ENCODE results near the gene TPP2.

TPP2 gene

GRCh38 chr13:102658660-102659059 is 61.9 kb downstream of the TPP2 start:
- Histone ChIP-seq H4K8ac (ENCODE audit: low read depth, low read length) (no peak overlapping the region), H2BK120ac (ENCODE audit: low read depth, low read length) (no peak overlapping the region), H3K4me1 (ENCODE audit: control insufficient read depth, low read depth, low read length) (no peaks in the 10 kb centered on the region), H3K4me2 (ENCODE audit: low read length) (no peak overlapping the region), H3K36me3 (ENCODE audit: control insufficient read depth, insufficient read depth, low read length) (peaks cover 2% of the 10 kb centered on the region), H3K4ac (ENCODE audit: low read depth, low read length) (no peak overlapping the region), H3K9ac (ENCODE audit: low read length) (no peak overlapping the region), H2BK5ac (ENCODE audit: low read length) (no peak overlapping the region), H3K23ac (ENCODE audit: low read length) (no peak overlapping the region), H4K5ac (ENCODE audit: low read length) (no peak overlapping the region), H3K4me3 (ENCODE audit: low read length) (no peak overlapping the region), H3K27ac (ENCODE audit: low read depth, low read length) (no peak overlapping the region), H3K56ac (ENCODE audit: low read length) (no peak overlapping the region), H3K18ac (ENCODE audit: low read length) (no peak overlapping the region), H2BK15ac (replicated peaks; ENCODE audit: low read depth) (no peak overlapping the region), H2AK5ac (ENCODE audit: low read length) (no peak overlapping the region), H3K79me2 (ENCODE audit: control insufficient read depth, insufficient read depth, low read length) (no peaks in the 10 kb centered on the region), H3K79me1 (ENCODE audit: low read length) (no peaks in the 10 kb centered on the region), H3K27me3 (ENCODE audit: insufficient read depth, low read length, poor library complexity) (no peaks in the 10 kb centered on the region)
- DNase-seq, result no peak
- no CpG with 5 or more reads among the region's 3 CpGs for WGBS (ENCODE audit: extremely low coverage, insufficient coverage, low lambda C conversion rate)

GRCh38 chr13:102659168-102659713 is 62.5 kb downstream of the TPP2 start:
- H3K36me3 ChIP-seq (ENCODE audit: control insufficient read depth, insufficient read depth, low read length), result peaks cover 2% of the 10 kb centered on the region
- H3K4me2 ChIP-seq (ENCODE audit: low read length), result no peak overlapping the region
- H2BK5ac ChIP-seq (ENCODE audit: low read length), result no peak overlapping the region
- H3K27me3 ChIP-seq (ENCODE audit: insufficient read depth, low read length, poor library complexity), result no peaks in the 10 kb centered on the region
- no peak overlapping the region for H2BK120ac ChIP-seq (ENCODE audit: low read depth, low read length)
- no peaks in the 10 kb centered on the region for H3K79me2 ChIP-seq (ENCODE audit: control insufficient read depth, insufficient read depth, low read length)
- no peak overlapping the region for H3K56ac ChIP-seq (ENCODE audit: low read length)
- no peak for DNase-seq
- no peak overlapping the region for H3K4me3 ChIP-seq (ENCODE audit: low read length)
- no peaks in the 10 kb centered on the region for H3K79me1 ChIP-seq (ENCODE audit: low read length)
- H2BK15ac ChIP-seq (replicated peaks; ENCODE audit: low read depth), result no peak overlapping the region
- H4K8ac ChIP-seq (ENCODE audit: low read depth, low read length), result no peak overlapping the region
- H2AK5ac ChIP-seq (ENCODE audit: low read length), result no peak overlapping the region
- no peak overlapping the region for H3K23ac ChIP-seq (ENCODE audit: low read length)
- no peaks in the 10 kb centered on the region for H3K4me1 ChIP-seq (ENCODE audit: control insufficient read depth, low read depth, low read length)
- no peak overlapping the region for H4K5ac ChIP-seq (ENCODE audit: low read length)
- no peak overlapping the region for H3K27ac ChIP-seq (ENCODE audit: low read depth, low read length)
- no peak overlapping the region for H3K9ac ChIP-seq (ENCODE audit: low read length)
- no peak overlapping the region for H3K4ac ChIP-seq (ENCODE audit: low read depth, low read length)
- no peak overlapping the region for H3K18ac ChIP-seq (ENCODE audit: low read length)

- no peak overlapping the region for H3K27ac ChIP-seq (ENCODE audit: low read depth, low read length)
- H3K18ac ChIP-seq (ENCODE audit: low read length), result no peak overlapping the region
- H4K8ac ChIP-seq (ENCODE audit: low read depth, low read length), result no peak overlapping the region
- H3K79me2 ChIP-seq (ENCODE audit: control insufficient read depth, insufficient read depth, low read length), result no peaks in the 10 kb centered on the region
- peaks cover 9% of the 10 kb centered on the region for H3K36me3 ChIP-seq (ENCODE audit: control insufficient read depth, insufficient read depth, low read length)
- H3K23ac ChIP-seq (ENCODE audit: low read length), result no peak overlapping the region
- H3K4me3 ChIP-seq (ENCODE audit: low read length), result no peak overlapping the region
- no peak overlapping the region for H2BK120ac ChIP-seq (ENCODE audit: low read depth, low read length)
- no peak overlapping the region for H4K5ac ChIP-seq (ENCODE audit: low read length)
- no peak overlapping the region for H2BK5ac ChIP-seq (ENCODE audit: low read length)
- no peak for DNase-seq
- no peak overlapping the region for H3K56ac ChIP-seq (ENCODE audit: low read length)
- H3K4me2 ChIP-seq (ENCODE audit: low read length), result no peak overlapping the region
- no peak overlapping the region for H3K9ac ChIP-seq (ENCODE audit: low read length)
- no peak overlapping the region for H2AK5ac ChIP-seq (ENCODE audit: low read length)
- H3K4me1 ChIP-seq (ENCODE audit: control insufficient read depth, low read depth, low read length), result no peaks in the 10 kb centered on the region
- H3K79me1 ChIP-seq (ENCODE audit: low read length), result no peaks in the 10 kb centered on the region
- H3K27me3 ChIP-seq (ENCODE audit: insufficient read depth, low read length, poor library complexity), result no peaks in the 10 kb centered on the region
- no peak overlapping the region for H3K4ac ChIP-seq (ENCODE audit: low read depth, low read length)
- H2BK15ac ChIP-seq (replicated peaks; ENCODE audit: low read depth), result no peak overlapping the region
These were observed 70.2 kb downstream of the TPP2 start for GRCh38 chr13:102667023-102667422.

- H3K18ac ChIP-seq (ENCODE audit: low read length), result no peak overlapping the region
- no peak overlapping the region for H2BK120ac ChIP-seq (ENCODE audit: low read depth, low read length)
- no CpG with 5 or more reads among the region's 4 CpGs for WGBS (ENCODE audit: extremely low coverage, insufficient coverage, low lambda C conversion rate)
- no peak overlapping the region for H3K56ac ChIP-seq (ENCODE audit: low read length)
- no peak overlapping the region for H3K23ac ChIP-seq (ENCODE audit: low read length)
- H2AK5ac ChIP-seq (ENCODE audit: low read length), result no peak overlapping the region
- H3K79me1 ChIP-seq (ENCODE audit: low read length), result no peaks in the 10 kb centered on the region
- peak overlapping the region; percentile 19 for H3K4me3 ChIP-seq (ENCODE audit: low read length)
- H3K36me3 ChIP-seq (ENCODE audit: control insufficient read depth, insufficient read depth, low read length), result peaks cover 9% of the 10 kb centered on the region
- H3K4me2 ChIP-seq (ENCODE audit: low read length), result no peak overlapping the region
- H4K5ac ChIP-seq (ENCODE audit: low read length), result no peak overlapping the region
- DNase-seq, result peak; percentile 44
- H3K79me2 ChIP-seq (ENCODE audit: control insufficient read depth, insufficient read depth, low read length), result no peaks in the 10 kb centered on the region
- no peak overlapping the region for H4K8ac ChIP-seq (ENCODE audit: low read depth, low read length)
- H3K9ac ChIP-seq (ENCODE audit: low read length), result no peak overlapping the region
- no peak overlapping the region for H3K27ac ChIP-seq (ENCODE audit: low read depth, low read length)
- H2BK5ac ChIP-seq (ENCODE audit: low read length), result no peak overlapping the region
- H3K27me3 ChIP-seq (ENCODE audit: insufficient read depth, low read length, poor library complexity), result no peaks in the 10 kb centered on the region
- no peak overlapping the region for H2BK15ac ChIP-seq (replicated peaks; ENCODE audit: low read depth)
- H3K4ac ChIP-seq (ENCODE audit: low read depth, low read length), result no peak overlapping the region
- H3K4me1 ChIP-seq (ENCODE audit: control insufficient read depth, low read depth, low read length), result peaks cover 3% of the 10 kb centered on the region
These were observed 71.1 kb downstream of the TPP2 start for GRCh38 chr13:102667911-102668310.

- no peak overlapping the region for H2BK5ac ChIP-seq (ENCODE audit: low read length)
- no peak overlapping the region for H2BK120ac ChIP-seq (ENCODE audit: low read depth, low read length)
- no peaks in the 10 kb centered on the region for H3K27me3 ChIP-seq (ENCODE audit: insufficient read depth, low read length, poor library complexity)
- H3K27ac ChIP-seq (ENCODE audit: low read depth, low read length), result no peak overlapping the region
- H3K79me2 ChIP-seq (ENCODE audit: control insufficient read depth, insufficient read depth, low read length), result no peaks in the 10 kb centered on the region
- H3K4me1 ChIP-seq (ENCODE audit: control insufficient read depth, low read depth, low read length), result peaks cover 3% of the 10 kb centered on the region
- H2AK5ac ChIP-seq (ENCODE audit: low read length), result no peak overlapping the region
- H3K23ac ChIP-seq (ENCODE audit: low read length), result no peak overlapping the region
- no peak overlapping the region for H3K4me2 ChIP-seq (ENCODE audit: low read length)
- no peak overlapping the region for H4K8ac ChIP-seq (ENCODE audit: low read depth, low read length)
- H3K18ac ChIP-seq (ENCODE audit: low read length), result no peak overlapping the region
- H3K9ac ChIP-seq (ENCODE audit: low read length), result no peak overlapping the region
- WGBS (ENCODE audit: extremely low coverage, insufficient coverage, low lambda C conversion rate), result no CpG with 5 or more reads among the region's 5 CpGs
- H3K79me1 ChIP-seq (ENCODE audit: low read length), result no peaks in the 10 kb centered on the region
- no peak overlapping the region for H3K4me3 ChIP-seq (ENCODE audit: low read length)
- DNase-seq, result no peak
- no peak overlapping the region for H3K4ac ChIP-seq (ENCODE audit: low read depth, low read length)
- H2BK15ac ChIP-seq (replicated peaks; ENCODE audit: low read depth), result no peak overlapping the region
- peaks cover 11% of the 10 kb centered on the region for H3K36me3 ChIP-seq (ENCODE audit: control insufficient read depth, insufficient read depth, low read length)
- H4K5ac ChIP-seq (ENCODE audit: low read length), result no peak overlapping the region
- H3K56ac ChIP-seq (ENCODE audit: low read length), result no peak overlapping the region
These were observed 73.3 kb downstream of the TPP2 start for GRCh38 chr13:102670130-102670529.

- Histone ChIP-seq H2BK5ac (ENCODE audit: low read length) (no peak overlapping the region), H3K18ac (ENCODE audit: low read length) (no peak overlapping the region), H2AK5ac (ENCODE audit: low read length) (no peak overlapping the region), H3K23ac (ENCODE audit: low read length) (no peak overlapping the region), H2BK120ac (ENCODE audit: low read depth, low read length) (no peak overlapping the region), H4K5ac (ENCODE audit: low read length) (no peak overlapping the region), H3K56ac (ENCODE audit: low read length) (no peak overlapping the region), H3K27me3 (ENCODE audit: insufficient read depth, low read length, poor library complexity) (no peaks in the 10 kb centered on the region), H3K27ac (ENCODE audit: low read depth, low read length) (no peak overlapping the region), H3K4me1 (ENCODE audit: control insufficient read depth, low read depth, low read length) (peaks cover 3% of the 10 kb centered on the region), H2BK15ac (replicated peaks; ENCODE audit: low read depth) (no peak overlapping the region), H4K8ac (ENCODE audit: low read depth, low read length) (no peak overlapping the region), H3K4ac (ENCODE audit: low read depth, low read length) (no peak overlapping the region), H3K36me3 (ENCODE audit: control insufficient read depth, insufficient read depth, low read length) (peaks cover 4% of the 10 kb centered on the region), H3K79me1 (ENCODE audit: low read length) (no peaks in the 10 kb centered on the region), H3K79me2 (ENCODE audit: control insufficient read depth, insufficient read depth, low read length) (no peaks in the 10 kb centered on the region), H3K9ac (ENCODE audit: low read length) (no peak overlapping the region), H3K4me3 (ENCODE audit: low read length) (no peak overlapping the region), H3K4me2 (ENCODE audit: low read length) (no peak overlapping the region)
- no peak for DNase-seq
- WGBS (ENCODE audit: extremely low coverage, insufficient coverage, low lambda C conversion rate), result no CpG with 5 or more reads among the region's 3 CpGs
These were observed 78.3 kb downstream of the TPP2 start for GRCh38 chr13:102675115-102675514.
